Measurements from ENCODE around the gene MRPS6. TPM values are rescaled to one million over a fixed set of nuclear protein-coding genes. Genes with fewer than 3 reads are reported as not detected.

Gene MRPS6
- total RNA-seq, 1 experiment from 2014 or later = 41.0 TPM

DNA sequence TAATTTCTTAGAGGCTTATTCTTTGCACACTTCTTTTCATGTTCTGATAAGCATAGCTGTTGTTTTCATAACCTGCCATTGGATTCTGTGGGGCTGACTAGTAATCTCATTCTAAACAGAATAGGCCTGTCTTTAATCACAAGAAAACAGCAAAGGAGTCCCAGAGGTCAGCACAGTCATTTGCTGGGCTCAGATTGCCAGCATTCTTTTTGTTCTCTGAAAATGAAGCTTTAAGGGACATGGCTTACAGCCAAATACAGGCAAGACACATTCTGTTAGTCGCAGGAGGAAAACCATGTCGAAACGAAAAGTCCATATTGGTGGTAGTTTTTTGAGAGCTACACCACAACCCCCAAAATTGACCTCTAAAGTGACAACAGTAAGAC, 75.0 kb downstream of the MRPS6 start:
- ChIA-PET POLR2A (ENCODE audit: unreplicated experiment) (interaction anchor here (0.7 kb wide), 1 partner anchor 201 kb away, joined by 4 read pairs; no protein-coding TSS in a partner anchor), CTCF (no interaction called here)
- TF ChIP-seq CTCF (conservative IDR thresholded peaks at IDR 0.05) (no peak), EZH2 (IDR thresholded peaks at IDR 0.05; ENCODE audit: low read depth) (no peak)
- H3K27ac ChIP-seq = no peak overlapping the region
- no peaks in the 10 kb centered on the region for H4K20me1 ChIP-seq (ENCODE audit: insufficient read depth)
- H3K36me3 ChIP-seq (ENCODE audit: low read depth) = no peaks in the 10 kb centered on the region
- no peak overlapping the region for H3K4me2 ChIP-seq
- H2AFZ ChIP-seq = no peak overlapping the region
- no peak for DNase-seq
- no peaks in the 10 kb centered on the region for H3K79me2 ChIP-seq (ENCODE audit: low read depth)
- no peaks in the 10 kb centered on the region for H3K9me2 ChIP-seq (ENCODE audit: insufficient read depth)
- no peaks in the 10 kb centered on the region for H3K9me3 ChIP-seq (ENCODE audit: insufficient read depth, low read depth)
- H3K4me1 ChIP-seq (replicated peaks; ENCODE audit: insufficient read depth) = no peaks in the 10 kb centered on the region
- intact Hi-C loops (cut with micrococcal nuclease; ENCODE audit: unreplicated experiment) = no loop called here
- BruUV-seq (replicated peaks) = no TSS peak
- H3K27me3 ChIP-seq (ENCODE audit: insufficient read depth, low read depth) = no peaks in the 10 kb centered on the region
- no peaks in the 10 kb centered on the region for H3F3A ChIP-seq (ENCODE audit: insufficient read depth, low read depth)
- H3K4me3 ChIP-seq = no peak overlapping the region

DNA sequence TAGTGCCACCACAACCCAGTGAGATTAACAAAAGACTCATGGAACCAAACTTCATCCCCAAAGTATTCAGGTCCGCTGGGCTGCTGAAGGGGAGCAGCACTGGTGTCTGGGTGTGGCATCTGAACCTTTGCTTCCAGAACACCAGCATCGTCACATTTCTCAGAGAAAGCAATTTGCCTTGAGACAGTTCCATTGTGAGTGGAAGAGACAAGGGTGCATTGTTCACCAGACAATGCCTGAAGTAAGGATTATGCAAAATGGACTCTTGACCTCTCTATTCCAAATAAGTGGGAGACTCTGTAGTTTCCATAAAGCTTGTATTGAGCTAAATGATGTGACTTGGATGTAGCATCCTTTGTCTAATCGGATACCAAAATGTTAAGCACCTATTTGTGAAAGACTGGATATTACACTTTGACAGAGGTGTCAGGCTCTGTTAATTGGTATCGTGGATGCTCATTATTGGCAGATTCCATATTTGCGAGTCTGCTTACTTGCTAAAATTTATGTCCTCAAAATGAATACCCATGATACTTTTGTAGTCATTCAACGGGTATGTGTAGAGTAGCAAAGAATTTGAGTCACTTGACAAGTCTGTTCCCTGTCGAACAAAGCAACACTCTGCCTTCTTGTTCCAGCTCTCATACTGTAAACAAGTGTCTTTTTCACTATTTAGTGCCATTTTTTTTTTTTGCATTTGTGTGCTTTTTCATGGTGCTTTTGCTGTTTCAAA, 75.6 kb downstream of the MRPS6 start:
- CTCF ChIA-PET = no interaction called here
- DNase-seq = no peak
- H4K20me1 ChIP-seq (ENCODE audit: insufficient read depth) = no peaks in the 10 kb centered on the region
- H3K9me3 ChIP-seq (ENCODE audit: insufficient read depth, low read depth) = no peaks in the 10 kb centered on the region
- H3F3A ChIP-seq (ENCODE audit: insufficient read depth, low read depth) = no peaks in the 10 kb centered on the region
- no peaks in the 10 kb centered on the region for H3K27me3 ChIP-seq (ENCODE audit: insufficient read depth, low read depth)
- H3K4me2 ChIP-seq = no peak overlapping the region
- no peaks in the 10 kb centered on the region for H3K79me2 ChIP-seq (ENCODE audit: low read depth)
- no peak overlapping the region for H3K27ac ChIP-seq
- no TSS peak for BruUV-seq (replicated peaks)
- H3K4me1 ChIP-seq (replicated peaks; ENCODE audit: insufficient read depth) = no peaks in the 10 kb centered on the region
- no peak overlapping the region for H3K4me3 ChIP-seq
- H3K36me3 ChIP-seq (ENCODE audit: low read depth) = no peaks in the 10 kb centered on the region
- POLR2A ChIA-PET (ENCODE audit: unreplicated experiment) = interaction anchor here (0.7 kb wide), 1 partner anchor 201 kb away, joined by 4 read pairs; no protein-coding TSS in a partner anchor
- H3K9me2 ChIP-seq (ENCODE audit: insufficient read depth) = no peaks in the 10 kb centered on the region
- intact Hi-C loops (cut with micrococcal nuclease; ENCODE audit: unreplicated experiment) = no loop called here
- TF ChIP-seq CTCF (conservative IDR thresholded peaks at IDR 0.05) (no peak), EZH2 (IDR thresholded peaks at IDR 0.05; ENCODE audit: low read depth) (no peak)
- no peak overlapping the region for H2AFZ ChIP-seq

GRCh38 chr21:34152500-34152899, 79.1 kb downstream of the MRPS6 start:
- H3K79me2 ChIP-seq (ENCODE audit: low read depth) = no peaks in the 10 kb centered on the region
- H3K9me3 ChIP-seq (ENCODE audit: insufficient read depth, low read depth) = no peaks in the 10 kb centered on the region
- TF ChIP-seq CTCF (conservative IDR thresholded peaks at IDR 0.05) (no peak), EZH2 (IDR thresholded peaks at IDR 0.05; ENCODE audit: low read depth) (no peak)
- H3K27me3 ChIP-seq (ENCODE audit: insufficient read depth, low read depth) = no peaks in the 10 kb centered on the region
- intact Hi-C loops (cut with micrococcal nuclease; ENCODE audit: unreplicated experiment) = no loop called here
- H3K4me3 ChIP-seq = no peak overlapping the region
- POLR2A ChIA-PET (ENCODE audit: unreplicated experiment) = no interaction called here
- no peak overlapping the region for H3K4me2 ChIP-seq
- H4K20me1 ChIP-seq (ENCODE audit: insufficient read depth) = no peaks in the 10 kb centered on the region
- DNase-seq = no peak
- H3K9me2 ChIP-seq (ENCODE audit: insufficient read depth) = no peaks in the 10 kb centered on the region
- no peaks in the 10 kb centered on the region for H3F3A ChIP-seq (ENCODE audit: insufficient read depth, low read depth)
- CTCF ChIA-PET = interaction anchor here (0.6 kb wide), 1 partner anchor 196 kb away, joined by 8 read pairs; no protein-coding TSS in a partner anchor
- no TSS peak for BruUV-seq (replicated peaks)
- H3K36me3 ChIP-seq (ENCODE audit: low read depth) = no peaks in the 10 kb centered on the region
- no peak overlapping the region for H3K27ac ChIP-seq
- H2AFZ ChIP-seq = no peak overlapping the region
- H3K4me1 ChIP-seq (replicated peaks; ENCODE audit: insufficient read depth) = no peaks in the 10 kb centered on the region

Measured in PC-9 (cell line).